Thoracic aorta endothelial cell (primary cell): ENCODE results near the gene JUN. TPM values are rescaled to one million over a fixed set of nuclear protein-coding genes. Genes with fewer than 3 reads are reported as not detected.

Experiments
- total RNA-seq: library from RNA; depleted of rRNA; stranded (reverse); fragments of >200 nt; gene quantifications from 2 replicates; pipeline ENCODE4 v1.2.3, GENCODE V29; 2012

Gene JUN
- total RNA-seq, result 138 and 154 TPM in 2 replicates

DNA sequence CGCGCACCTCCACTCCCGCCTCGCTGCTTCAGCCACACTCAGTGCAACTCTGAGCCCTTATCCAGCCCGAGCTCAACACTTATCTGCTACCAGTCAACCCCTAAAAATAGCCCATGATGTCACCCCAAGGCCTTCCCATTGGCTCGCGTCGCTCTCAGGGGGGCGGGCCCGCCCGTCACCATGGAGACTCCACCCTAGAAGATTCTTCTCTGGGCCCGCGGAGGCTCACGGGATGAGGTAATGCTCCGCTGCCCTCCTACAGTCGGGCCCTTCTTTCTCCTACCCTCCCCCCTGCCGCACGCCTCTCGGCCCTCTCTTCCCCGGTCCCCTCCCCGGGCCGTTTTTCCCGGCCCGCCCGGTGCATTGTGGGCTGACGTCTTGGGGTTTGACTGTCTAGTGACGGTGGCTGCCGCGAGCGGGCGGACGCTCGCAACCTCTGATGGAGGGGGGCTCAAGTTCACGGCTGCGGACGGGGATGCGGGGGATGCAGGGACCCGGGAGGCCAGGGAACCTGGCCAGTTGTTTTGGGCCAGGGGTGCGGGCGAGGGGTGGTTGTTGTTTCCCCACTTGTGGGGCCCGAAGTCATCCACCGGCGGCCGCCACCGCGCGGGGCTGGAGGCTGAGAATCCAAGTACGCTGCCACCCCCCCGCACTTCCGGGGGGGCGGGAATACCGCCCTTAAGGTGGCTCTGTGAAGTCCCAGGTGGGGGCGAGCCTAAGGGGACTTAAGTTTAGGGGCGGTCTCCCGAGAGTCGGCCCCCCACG is at the start of gene JUN:
JUN (minus strand) TSS at position 55 of the 765 bp plus-strand sequence. CDS start 977 bp downstream, outside the sequence.

Other genes starting within 250 kb of the JUN start
- 11.8 and 17.5 TPM in 2 replicates for gene OMA1, start 237.3 kb downstream of the JUN start, total RNA-seq
- 0.22 and 0.53 TPM in 2 replicates for gene TACSTD2, start 206.8 kb downstream of the JUN start, total RNA-seq
- 57.0 and 64.7 TPM in 2 replicates for gene MYSM1, start 84.0 kb downstream of the JUN start, total RNA-seq